ENCODE measurements around the gene MPO.

DNA sequence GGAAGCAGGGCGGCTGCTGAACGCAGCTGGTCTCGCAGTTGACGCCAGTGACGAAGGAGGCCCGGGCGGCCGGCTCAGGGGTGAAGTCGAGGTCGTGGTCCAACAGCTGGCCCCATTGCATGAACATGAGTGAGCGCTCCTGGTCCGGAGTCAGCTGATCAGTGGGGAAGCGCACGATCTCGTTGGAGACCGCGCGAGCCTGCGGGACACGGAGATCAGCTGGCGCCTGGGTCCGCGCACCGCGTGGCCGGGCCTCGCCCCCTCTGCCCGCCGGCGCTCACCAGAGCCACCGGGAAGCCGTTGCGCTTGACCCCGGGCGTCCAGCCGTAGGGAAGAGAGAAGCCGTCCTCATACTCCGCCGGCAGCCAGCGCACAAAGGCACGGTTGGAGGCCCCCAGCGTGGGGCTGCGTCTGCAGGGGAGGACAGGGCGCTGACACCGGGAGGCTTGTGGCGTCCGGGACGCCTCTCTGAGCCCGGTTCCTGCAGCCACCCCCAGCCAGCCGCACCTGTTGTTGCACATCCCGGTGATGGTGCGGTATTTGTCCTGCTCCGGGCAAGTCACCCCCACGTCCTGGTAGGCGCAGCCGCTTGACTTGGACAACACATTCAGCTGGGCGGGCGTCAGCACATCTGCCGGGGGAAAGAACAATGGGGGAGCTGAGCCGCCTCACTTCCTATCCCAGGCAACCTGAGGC is 1.6 kb downstream of the MPO start:
- TF ChIP-seq, protein P1, sequence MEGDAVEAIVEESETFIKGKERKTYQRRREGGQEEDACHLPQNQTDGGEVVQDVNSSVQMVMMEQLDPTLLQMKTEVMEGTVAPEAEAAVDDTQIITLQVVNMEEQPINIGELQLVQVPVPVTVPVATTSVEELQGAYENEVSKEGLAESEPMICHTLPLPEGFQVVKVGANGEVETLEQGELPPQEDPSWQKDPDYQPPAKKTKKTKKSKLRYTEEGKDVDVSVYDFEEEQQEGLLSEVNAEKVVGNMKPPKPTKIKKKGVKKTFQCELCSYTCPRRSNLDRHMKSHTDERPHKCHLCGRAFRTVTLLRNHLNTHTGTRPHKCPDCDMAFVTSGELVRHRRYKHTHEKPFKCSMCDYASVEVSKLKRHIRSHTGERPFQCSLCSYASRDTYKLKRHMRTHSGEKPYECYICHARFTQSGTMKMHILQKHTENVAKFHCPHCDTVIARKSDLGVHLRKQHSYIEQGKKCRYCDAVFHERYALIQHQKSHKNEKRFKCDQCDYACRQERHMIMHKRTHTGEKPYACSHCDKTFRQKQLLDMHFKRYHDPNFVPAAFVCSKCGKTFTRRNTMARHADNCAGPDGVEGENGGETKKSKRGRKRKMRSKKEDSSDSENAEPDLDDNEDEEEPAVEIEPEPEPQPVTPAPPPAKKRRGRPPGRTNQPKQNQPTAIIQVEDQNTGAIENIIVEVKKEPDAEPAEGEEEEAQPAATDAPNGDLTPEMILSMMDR (IDR thresholded peaks at IDR 0.05), result no peak
- TF ChIP-seq RFX5 (IDR thresholded peaks at IDR 0.05) (no peak), CBX8 (IDR thresholded peaks at IDR 0.05) (no peak), POLR2A (IDR thresholded peaks at IDR 0.05; ENCODE audit: low read length) (no peak), CEBPB (IDR thresholded peaks at IDR 0.05) (no peak), NFE2L2 (conservative IDR thresholded peaks at IDR 0.05; ENCODE audit: low read length) (no peak), ZC3H11A (IDR thresholded peaks at IDR 0.05) (no peak), ZSCAN20 (CRISPR knock-in tag; IDR thresholded peaks at IDR 0.05) (no peak), JUNB (IDR thresholded peaks at IDR 0.05) (no peak), JUN (IDR thresholded peaks at IDR 0.05) (no peak), GATA3 (IDR thresholded peaks at IDR 0.05; ENCODE audit: borderline replicate concordance) (no peak), PHF8 (IDR thresholded peaks at IDR 0.05; ENCODE audit: borderline replicate concordance, low read depth) (no peak)
- TF ChIP-seq, protein P2, sequence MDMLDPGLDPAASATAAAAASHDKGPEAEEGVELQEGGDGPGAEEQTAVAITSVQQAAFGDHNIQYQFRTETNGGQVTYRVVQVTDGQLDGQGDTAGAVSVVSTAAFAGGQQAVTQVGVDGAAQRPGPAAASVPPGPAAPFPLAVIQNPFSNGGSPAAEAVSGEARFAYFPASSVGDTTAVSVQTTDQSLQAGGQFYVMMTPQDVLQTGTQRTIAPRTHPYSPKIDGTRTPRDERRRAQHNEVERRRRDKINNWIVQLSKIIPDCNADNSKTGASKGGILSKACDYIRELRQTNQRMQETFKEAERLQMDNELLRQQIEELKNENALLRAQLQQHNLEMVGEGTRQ (IDR thresholded peaks at IDR 0.05), result no peak
- TF ChIP-seq, protein P3, sequence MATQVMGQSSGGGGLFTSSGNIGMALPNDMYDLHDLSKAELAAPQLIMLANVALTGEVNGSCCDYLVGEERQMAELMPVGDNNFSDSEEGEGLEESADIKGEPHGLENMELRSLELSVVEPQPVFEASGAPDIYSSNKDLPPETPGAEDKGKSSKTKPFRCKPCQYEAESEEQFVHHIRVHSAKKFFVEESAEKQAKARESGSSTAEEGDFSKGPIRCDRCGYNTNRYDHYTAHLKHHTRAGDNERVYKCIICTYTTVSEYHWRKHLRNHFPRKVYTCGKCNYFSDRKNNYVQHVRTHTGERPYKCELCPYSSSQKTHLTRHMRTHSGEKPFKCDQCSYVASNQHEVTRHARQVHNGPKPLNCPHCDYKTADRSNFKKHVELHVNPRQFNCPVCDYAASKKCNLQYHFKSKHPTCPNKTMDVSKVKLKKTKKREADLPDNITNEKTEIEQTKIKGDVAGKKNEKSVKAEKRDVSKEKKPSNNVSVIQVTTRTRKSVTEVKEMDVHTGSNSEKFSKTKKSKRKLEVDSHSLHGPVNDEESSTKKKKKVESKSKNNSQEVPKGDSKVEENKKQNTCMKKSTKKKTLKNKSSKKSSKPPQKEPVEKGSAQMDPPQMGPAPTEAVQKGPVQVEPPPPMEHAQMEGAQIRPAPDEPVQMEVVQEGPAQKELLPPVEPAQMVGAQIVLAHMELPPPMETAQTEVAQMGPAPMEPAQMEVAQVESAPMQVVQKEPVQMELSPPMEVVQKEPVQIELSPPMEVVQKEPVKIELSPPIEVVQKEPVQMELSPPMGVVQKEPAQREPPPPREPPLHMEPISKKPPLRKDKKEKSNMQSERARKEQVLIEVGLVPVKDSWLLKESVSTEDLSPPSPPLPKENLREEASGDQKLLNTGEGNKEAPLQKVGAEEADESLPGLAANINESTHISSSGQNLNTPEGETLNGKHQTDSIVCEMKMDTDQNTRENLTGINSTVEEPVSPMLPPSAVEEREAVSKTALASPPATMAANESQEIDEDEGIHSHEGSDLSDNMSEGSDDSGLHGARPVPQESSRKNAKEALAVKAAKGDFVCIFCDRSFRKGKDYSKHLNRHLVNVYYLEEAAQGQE (IDR thresholded peaks at IDR 0.05), result no peak

Data from A549 (cell line).